Activated T-helper 1 cell treated with anti-CD3 and anti-CD28 coated beads, Interleukin-12 subunit alpha, Interleukin-12 subunit beta, Interleukin-2, Interleukin-4 antibody, amounts not matched to agents 30 ng/mL and 10 ng/mL and 1 ng/mL, durations not matched to agents 14 hours and 24 hours and 36 hours (primary cell): ENCODE results near the gene FAM118B. TPM values are rescaled to one million over a fixed set of nuclear protein-coding genes. Genes with fewer than 3 reads are reported as not detected.

Experiments
- DNase-seq: peaks from one replicate; pipeline ENCODE4 v3.0.0; 2021; ENCODE audit warnings: low spot score
- H3K27ac Mint-ChIP-seq: one replicate; pipeline ENCODE4 v1.8.0; 2021; ENCODE audit warnings: mild to moderate bottlenecking, mixed read lengths
- H3K27me3 Mint-ChIP-seq: one replicate; pipeline ENCODE4 v1.8.0; 2022; ENCODE audit warnings: mild to moderate bottlenecking, moderate library complexity, mixed read lengths; ENCODE audit not compliant: insufficient read depth
- H3K36me3 Mint-ChIP-seq: one replicate; pipeline ENCODE4 v1.8.0; 2021; ENCODE audit warnings: low read depth, mixed read lengths
- H3K4me1 Mint-ChIP-seq: one replicate; pipeline ENCODE4 v1.8.0; 2021; ENCODE audit warnings: low read depth, mixed read lengths
- H3K4me3 Mint-ChIP-seq: one replicate; pipeline ENCODE4 v1.8.0; 2021; ENCODE audit warnings: mild to moderate bottlenecking, moderate library complexity, mixed read lengths
- H3K9me3 Mint-ChIP-seq: one replicate; pipeline ENCODE4 v1.8.0; 2021; ENCODE audit warnings: mixed read lengths
- intact Hi-C: fragments of 100-400 bp; cut with micrococcal nuclease; formaldehyde crosslinking; loops from one replicate; pipeline ENCODE4 v1.15.1; 2024
- total RNA-seq: library from RNA; stranded (reverse); gene quantifications from 2 replicates; pipeline ENCODE4 v1.2.3, GENCODE V29; 2022

The FAM118B gene
- total RNA-seq, 1 donor from 2014 or later, result 13.2 TPM

- Mint-ChIP-seq H3K9me3 (no peaks in the 10 kb centered on the region), H3K36me3 (peaks cover 12% of the 10 kb centered on the region), H3K4me3 (no peak overlapping the region), H3K27ac (no peak overlapping the region), H3K27me3 (no peaks in the 10 kb centered on the region), H3K4me1 (peaks cover 36% of the 10 kb centered on the region)
- no peak for DNase-seq
- intact Hi-C loops, result loop anchor here (5.0 kb wide), 1 partner anchor 1102 kb away; the partner anchor contains the start of gene TMEM218
Observed at GRCh38 chr11:126214441-126214840, 2.9 kb downstream of the FAM118B start.

- Mint-ChIP-seq H3K4me3 (no peak overlapping the region), H3K27ac (no peak overlapping the region), H3K4me1 (peaks cover 35% of the 10 kb centered on the region), H3K9me3 (no peaks in the 10 kb centered on the region), H3K36me3 (peaks cover 10% of the 10 kb centered on the region), H3K27me3 (no peaks in the 10 kb centered on the region)
- DNase-seq, result no peak
- intact Hi-C loops, result loop anchor here (5.0 kb wide), 1 partner anchor 1103 kb away; the partner anchor contains the start of gene TMEM218
Observed at GRCh38 chr11:126214841-126215240, 3.3 kb downstream of the FAM118B start.

- no peak overlapping the region for H3K27ac Mint-ChIP-seq
- no peak overlapping the region for H3K4me3 Mint-ChIP-seq
- no peaks in the 10 kb centered on the region for H3K9me3 Mint-ChIP-seq
- H3K36me3 Mint-ChIP-seq, result peaks cover 5% of the 10 kb centered on the region
- DNase-seq, result no peak
- intact Hi-C loops, result no loop called here
- peaks cover 23% of the 10 kb centered on the region for H3K4me1 Mint-ChIP-seq
- H3K27me3 Mint-ChIP-seq, result no peaks in the 10 kb centered on the region
Observed at GRCh38 chr11:126216526-126217305, 5.1 kb downstream of the FAM118B start.

GRCh38 chr11:126217491-126217890, 5.9 kb downstream of the FAM118B start:
- Mint-ChIP-seq H3K4me1 (peaks cover 17% of the 10 kb centered on the region), H3K4me3 (no peak overlapping the region), H3K27ac (no peak overlapping the region), H3K27me3 (no peaks in the 10 kb centered on the region), H3K36me3 (peaks cover 5% of the 10 kb centered on the region), H3K9me3 (no peaks in the 10 kb centered on the region)
- DNase-seq, result no peak
- intact Hi-C loops, result no loop called here

GRCh38 chr11:126219547-126219946, 8.0 kb downstream of the FAM118B start:
- no peak for DNase-seq
- Mint-ChIP-seq H3K36me3 (peaks cover 5% of the 10 kb centered on the region), H3K9me3 (no peaks in the 10 kb centered on the region), H3K27me3 (no peaks in the 10 kb centered on the region), H3K4me3 (no peak overlapping the region), H3K27ac (no peak overlapping the region), H3K4me1 (peaks cover 6% of the 10 kb centered on the region)
- intact Hi-C loops, result no loop called here

- peaks cover 3% of the 10 kb centered on the region for H3K9me3 Mint-ChIP-seq
- H3K27me3 Mint-ChIP-seq, result no peaks in the 10 kb centered on the region
- intact Hi-C loops, result no loop called here
- no peak overlapping the region for H3K27ac Mint-ChIP-seq
- no peak for DNase-seq
- peaks cover 9% of the 10 kb centered on the region for H3K36me3 Mint-ChIP-seq
- H3K4me1 Mint-ChIP-seq, result no peaks in the 10 kb centered on the region
- H3K4me3 Mint-ChIP-seq, result no peak overlapping the region
Observed at GRCh38 chr11:126224647-126225294, 13.2 kb downstream of the FAM118B start.

- H3K27ac Mint-ChIP-seq, result no peak overlapping the region
- no peak overlapping the region for H3K4me3 Mint-ChIP-seq
- H3K27me3 Mint-ChIP-seq, result no peaks in the 10 kb centered on the region
- H3K9me3 Mint-ChIP-seq, result peaks cover 3% of the 10 kb centered on the region
- H3K36me3 Mint-ChIP-seq, result peaks cover 9% of the 10 kb centered on the region
- H3K4me1 Mint-ChIP-seq, result no peaks in the 10 kb centered on the region
- no peak for DNase-seq
- intact Hi-C loops, result no loop called here
Observed at GRCh38 chr11:126225295-126225665, 13.7 kb downstream of the FAM118B start.

GRCh38 chr11:126226334-126227084, 14.9 kb downstream of the FAM118B start:
- Mint-ChIP-seq H3K4me1 (no peaks in the 10 kb centered on the region), H3K9me3 (peaks cover 3% of the 10 kb centered on the region), H3K27me3 (no peaks in the 10 kb centered on the region), H3K4me3 (no peak overlapping the region), H3K36me3 (peaks cover 10% of the 10 kb centered on the region), H3K27ac (no peak overlapping the region)
- DNase-seq, result no peak
- intact Hi-C loops, result no loop called here

- Mint-ChIP-seq H3K4me3 (no peak overlapping the region), H3K27me3 (no peaks in the 10 kb centered on the region)
- intact Hi-C loops, result no loop called here
Observed at GRCh38 chr11:126229858-126230540, 18.4 kb downstream of the FAM118B start.

GRCh38 chr11:126231725-126232459, 20.3 kb downstream of the FAM118B start:
- no peaks in the 10 kb centered on the region for H3K4me1 Mint-ChIP-seq
- H3K4me3 Mint-ChIP-seq, result no peak overlapping the region
- no peaks in the 10 kb centered on the region for H3K27me3 Mint-ChIP-seq
- H3K9me3 Mint-ChIP-seq, result no peaks in the 10 kb centered on the region
- H3K27ac Mint-ChIP-seq, result no peak overlapping the region
- DNase-seq, result no peak
- intact Hi-C loops, result no loop called here
- H3K36me3 Mint-ChIP-seq, result peaks cover 9% of the 10 kb centered on the region

More at GRCh38 chr11:126229858-126230540, 18.4 kb downstream of the FAM118B start:
- peaks cover 3% of the 10 kb centered on the region for H3K9me3 Mint-ChIP-seq
- no peak for DNase-seq
- H3K27ac Mint-ChIP-seq, result no peak overlapping the region
- peaks cover 10% of the 10 kb centered on the region for H3K36me3 Mint-ChIP-seq
- no peaks in the 10 kb centered on the region for H3K4me1 Mint-ChIP-seq

- intact Hi-C loops, result no loop called here
- no peaks in the 10 kb centered on the region for H3K9me3 Mint-ChIP-seq
Observed at GRCh38 chr11:126232683-126233082, 21.1 kb downstream of the FAM118B start.

GRCh38 chr11:126233391-126233790, 21.8 kb downstream of the FAM118B start:
- Mint-ChIP-seq H3K4me3 (no peak overlapping the region), H3K27me3 (no peaks in the 10 kb centered on the region), H3K36me3 (peaks cover 11% of the 10 kb centered on the region), H3K9me3 (no peaks in the 10 kb centered on the region), H3K27ac (no peak overlapping the region), H3K4me1 (no peaks in the 10 kb centered on the region)
- DNase-seq, result no peak
- intact Hi-C loops, result no loop called here

More at GRCh38 chr11:126232683-126233082, 21.1 kb downstream of the FAM118B start:
- DNase-seq, result no peak
- Mint-ChIP-seq H3K4me3 (no peak overlapping the region), H3K27ac (no peak overlapping the region), H3K36me3 (peaks cover 9% of the 10 kb centered on the region), H3K4me1 (no peaks in the 10 kb centered on the region), H3K27me3 (no peaks in the 10 kb centered on the region)
